Stomach (tissue), 4 donors: ENCODE data around the gene HCFC1R1.

Experiments
- EP300 ChIP-seq: sonication (generic); formaldehyde crosslinking; IDR thresholded peaks from one replicate; pipeline ENCODE4 v1.6.1; 2017; ENCODE audit warnings: antibody characterized with exemption
- POLR2A ChIP-seq, 4 donors: fragments of 450-650 bp; IDR thresholded peaks; one replicate each; pipeline ENCODE4 v1.6.1; 2016; ENCODE audit warnings: antibody characterized with exemption in 4 of 4, control low read depth in 2 of 4, mild to moderate bottlenecking in 1 of 4, moderate library complexity in 1 of 4
- TF ChIP-seq, protein P1 (sequence below), 7 experiments: fragments of 450-650 bp in 4 of 7; fragments of 200-600 bp in 3 of 7; sonication (generic) in 3 of 7; IDR thresholded peaks; one replicate each; pipeline ENCODE4 v1.5.1; 2016 to 2019; ENCODE audit warnings: antibody characterized with exemption in 7 of 7, control low read depth in 2 of 7, mild to moderate bottlenecking in 1 of 7

DNA sequence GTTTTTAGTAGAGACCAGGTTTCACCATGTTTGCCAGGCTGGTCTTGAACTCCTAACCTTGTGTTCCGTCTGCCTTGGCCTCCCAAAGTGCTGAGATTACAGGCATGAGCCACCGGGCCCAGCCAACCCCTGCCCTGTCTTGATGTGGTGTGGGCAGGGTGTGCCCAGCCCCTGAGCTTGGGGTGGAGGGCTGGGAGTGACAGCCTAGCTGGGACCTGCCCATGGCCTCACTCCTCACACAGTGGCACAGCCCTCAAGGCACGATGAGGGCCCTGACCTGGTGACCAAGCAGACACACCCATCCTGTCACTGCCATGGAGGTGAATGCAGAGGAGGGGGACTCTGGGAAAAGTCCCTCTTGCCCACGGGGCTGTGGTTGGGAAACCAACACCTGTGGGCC, 44.7 kb upstream of the HCFC1R1 start:
- TF ChIP-seq, protein P1, sequence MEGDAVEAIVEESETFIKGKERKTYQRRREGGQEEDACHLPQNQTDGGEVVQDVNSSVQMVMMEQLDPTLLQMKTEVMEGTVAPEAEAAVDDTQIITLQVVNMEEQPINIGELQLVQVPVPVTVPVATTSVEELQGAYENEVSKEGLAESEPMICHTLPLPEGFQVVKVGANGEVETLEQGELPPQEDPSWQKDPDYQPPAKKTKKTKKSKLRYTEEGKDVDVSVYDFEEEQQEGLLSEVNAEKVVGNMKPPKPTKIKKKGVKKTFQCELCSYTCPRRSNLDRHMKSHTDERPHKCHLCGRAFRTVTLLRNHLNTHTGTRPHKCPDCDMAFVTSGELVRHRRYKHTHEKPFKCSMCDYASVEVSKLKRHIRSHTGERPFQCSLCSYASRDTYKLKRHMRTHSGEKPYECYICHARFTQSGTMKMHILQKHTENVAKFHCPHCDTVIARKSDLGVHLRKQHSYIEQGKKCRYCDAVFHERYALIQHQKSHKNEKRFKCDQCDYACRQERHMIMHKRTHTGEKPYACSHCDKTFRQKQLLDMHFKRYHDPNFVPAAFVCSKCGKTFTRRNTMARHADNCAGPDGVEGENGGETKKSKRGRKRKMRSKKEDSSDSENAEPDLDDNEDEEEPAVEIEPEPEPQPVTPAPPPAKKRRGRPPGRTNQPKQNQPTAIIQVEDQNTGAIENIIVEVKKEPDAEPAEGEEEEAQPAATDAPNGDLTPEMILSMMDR (IDR thresholded peaks at IDR 0.05): no peak
- TF ChIP-seq POLR2A (IDR thresholded peaks at IDR 0.05): no peak
- TF ChIP-seq EP300: no peak
